GM18909 (cell line): ENCODE measurements around the gene CAVIN2.

Experiments used
- ATAC-seq: cut with Tn5 transposase; IDR thresholded peaks from one replicate; pipeline ENCODE4 v1.9.1; 2021; ENCODE audit warnings: mild to moderate bottlenecking; ENCODE audit not compliant: unreplicated experiment, poor library complexity

CAVIN2 gene

GRCh38 chr2:191866195-191866594, 19.3 kb upstream of the CAVIN2 start:
- no peak for ATAC-seq

GRCh38 chr2:191864628-191865374, 17.9 kb upstream of the CAVIN2 start:
- ATAC-seq: no peak

- ATAC-seq: no peak
Measured at GRCh38 chr2:191863988-191864387, 17.1 kb upstream of the CAVIN2 start.

- ATAC-seq: no peak
Measured at GRCh38 chr2:191862156-191862775, 15.4 kb upstream of the CAVIN2 start.

GRCh38 chr2:191860760-191861466, 14.0 kb upstream of the CAVIN2 start:
- no peak for ATAC-seq

- ATAC-seq: no peak
Measured at GRCh38 chr2:191859681-191860080, 12.8 kb upstream of the CAVIN2 start.

GRCh38 chr2:191857886-191858285, 11.0 kb upstream of the CAVIN2 start:
- no peak for ATAC-seq

- no peak for ATAC-seq
Measured at GRCh38 chr2:191857259-191857805, 10.4 kb upstream of the CAVIN2 start.

- ATAC-seq: no peak
Measured at GRCh38 chr2:191856111-191856876, 9.4 kb upstream of the CAVIN2 start.

GRCh38 chr2:191855382-191855781, 8.5 kb upstream of the CAVIN2 start:
- ATAC-seq: no peak

- no peak for ATAC-seq
Measured at GRCh38 chr2:191854382-191855372, 7.8 kb upstream of the CAVIN2 start.

GRCh38 chr2:191853843-191854242, 7.0 kb upstream of the CAVIN2 start:
- no peak for ATAC-seq

- no peak for ATAC-seq
Measured at GRCh38 chr2:191851158-191851557, 4.3 kb upstream of the CAVIN2 start.

GRCh38 chr2:191848771-191849767, 2.2 kb upstream of the CAVIN2 start:
- no peak for ATAC-seq

- ATAC-seq: no peak
Measured at GRCh38 chr2:191847764-191848163, 876 bp upstream of the CAVIN2 start.

- ATAC-seq: peak; percentile 32
Measured at GRCh38 chr2:191845876-191846514, 893 bp downstream of the CAVIN2 start.

GRCh38 chr2:191845248-191845715, 1.6 kb downstream of the CAVIN2 start:
- ATAC-seq: no peak
